ENCODE results near the gene MAPK8IP3.
"Not testable (repeated sequence)": the region's sequence is repeated elsewhere in the genome, so short reads cannot be mapped to it uniquely, and the experiment has no call there.

MAPK8IP3 gene

DNA sequence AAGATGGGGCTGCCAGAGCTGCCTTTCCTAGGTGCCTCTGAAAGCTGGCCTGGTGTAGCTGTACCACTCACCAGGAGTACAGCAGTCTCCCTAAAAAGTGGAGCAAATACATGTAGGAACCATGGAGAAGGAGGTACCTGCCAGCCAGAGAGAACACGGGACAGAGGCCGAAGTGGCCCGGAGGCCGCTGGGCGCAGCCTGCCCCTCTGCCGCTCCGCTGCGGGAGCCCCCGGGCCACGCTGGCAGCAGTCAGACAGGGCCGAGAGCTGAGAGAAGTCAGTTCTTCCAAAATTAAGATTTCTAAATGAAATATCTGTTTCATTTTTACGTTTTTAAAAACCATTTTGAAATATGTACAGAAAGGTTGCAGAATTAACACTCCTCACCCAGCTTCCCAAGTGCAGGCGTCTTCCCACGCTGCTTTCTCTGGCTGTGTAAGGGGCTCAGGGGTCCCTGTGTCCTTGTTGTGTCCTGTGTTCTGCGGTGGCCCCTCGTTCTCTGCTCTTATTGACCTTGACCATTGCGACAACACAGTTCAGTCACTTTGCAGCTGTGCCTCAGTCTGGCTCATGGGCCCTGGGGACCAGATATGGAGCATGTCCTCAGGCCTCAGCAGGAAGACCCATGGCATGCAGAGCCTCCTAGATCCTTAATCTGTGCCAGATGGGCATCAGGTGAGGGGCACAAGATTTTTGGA lies 5.0 kb downstream of the MAPK8IP3 start:
- DNase-seq: no peak

- no peak for DNase-seq
Measured at GRCh38 chr16:1712791-1713261, 6.8 kb downstream of the MAPK8IP3 start.

- DNase-seq: no peak
Measured at GRCh38 chr16:1713331-1713730, 7.3 kb downstream of the MAPK8IP3 start.

DNA sequence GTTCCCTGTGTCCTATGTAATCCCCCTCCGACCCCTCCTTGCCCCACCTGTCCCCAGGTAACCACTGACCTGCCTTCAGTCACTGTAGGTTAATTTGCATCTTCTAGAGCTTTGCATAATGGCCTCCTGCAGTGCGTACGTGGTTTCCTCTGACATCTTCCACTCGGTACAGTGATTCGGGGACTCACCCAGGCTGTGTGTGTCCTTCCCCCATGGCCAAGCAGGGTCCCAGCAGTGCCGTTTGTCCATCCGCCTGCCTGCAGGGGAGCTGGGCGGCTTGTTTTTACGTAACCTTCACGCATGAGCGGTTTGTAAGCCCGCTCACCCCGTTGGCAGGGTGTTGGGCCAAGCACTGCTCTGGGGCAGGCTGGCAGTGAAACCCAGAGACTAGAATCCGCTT lies 7.9 kb downstream of the MAPK8IP3 start:
- DNase-seq: no peak

DNA sequence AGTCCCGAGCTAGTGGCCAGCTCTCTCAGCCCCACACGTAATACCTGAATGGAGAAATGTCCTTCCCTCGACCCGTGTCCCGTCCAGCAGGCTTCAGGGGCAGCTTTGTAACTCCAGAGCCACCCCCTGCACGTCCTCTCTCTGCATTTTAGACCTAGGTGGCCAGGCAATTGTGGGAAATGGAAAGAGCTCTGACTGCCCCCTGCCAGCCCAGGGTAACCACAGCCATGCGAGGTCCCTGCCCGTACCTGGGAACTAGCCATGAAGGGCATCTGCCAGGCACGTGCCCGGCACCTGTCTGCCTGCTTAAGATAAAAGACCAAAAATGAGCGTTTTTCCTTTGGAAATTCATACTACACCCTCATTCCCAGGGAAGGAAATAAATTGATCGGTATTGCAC lies 9.2 kb downstream of the MAPK8IP3 start:
- no peak for DNase-seq

GRCh38 chr16:1718236-1718635 lies 12.2 kb downstream of the MAPK8IP3 start:
- not testable (repeated sequence) for DNase-seq

DNA sequence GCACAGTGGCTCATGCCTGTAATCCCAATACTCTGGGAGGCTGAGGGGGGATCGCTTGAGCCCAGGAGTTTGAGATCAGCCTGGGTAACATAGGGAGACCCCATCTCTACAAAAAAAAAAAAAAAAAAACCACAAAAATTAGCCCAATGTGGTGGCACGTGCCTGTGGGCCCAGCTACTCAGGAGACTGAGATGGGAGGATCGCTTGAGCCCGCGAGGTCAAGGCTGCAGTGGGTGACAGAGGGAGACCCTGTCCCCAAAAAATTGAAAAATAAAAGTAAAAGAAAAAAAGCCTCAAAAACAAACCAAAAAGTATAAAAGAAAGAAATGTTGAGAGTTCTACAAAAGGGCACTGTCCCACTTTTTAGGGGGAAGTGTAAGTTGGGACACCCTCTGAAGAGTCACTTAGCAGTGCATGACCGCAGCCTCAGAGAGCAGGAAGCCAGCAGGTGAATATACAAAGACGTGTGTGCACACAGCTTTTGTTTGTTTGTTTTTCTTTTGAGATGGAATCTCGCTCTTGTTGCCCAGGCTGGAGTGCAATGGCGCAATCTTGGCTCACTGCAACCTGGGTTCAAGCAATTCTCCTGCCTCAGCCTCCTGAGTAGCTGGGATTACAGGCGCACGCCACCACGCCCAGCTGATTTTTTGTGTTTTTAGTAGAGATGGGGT lies 13.7 kb downstream of the MAPK8IP3 start:
- DNase-seq: not testable (repeated sequence)

- DNase-seq: no peak
Measured at GRCh38 chr16:1721372-1721771, 15.4 kb downstream of the MAPK8IP3 start.

DNA sequence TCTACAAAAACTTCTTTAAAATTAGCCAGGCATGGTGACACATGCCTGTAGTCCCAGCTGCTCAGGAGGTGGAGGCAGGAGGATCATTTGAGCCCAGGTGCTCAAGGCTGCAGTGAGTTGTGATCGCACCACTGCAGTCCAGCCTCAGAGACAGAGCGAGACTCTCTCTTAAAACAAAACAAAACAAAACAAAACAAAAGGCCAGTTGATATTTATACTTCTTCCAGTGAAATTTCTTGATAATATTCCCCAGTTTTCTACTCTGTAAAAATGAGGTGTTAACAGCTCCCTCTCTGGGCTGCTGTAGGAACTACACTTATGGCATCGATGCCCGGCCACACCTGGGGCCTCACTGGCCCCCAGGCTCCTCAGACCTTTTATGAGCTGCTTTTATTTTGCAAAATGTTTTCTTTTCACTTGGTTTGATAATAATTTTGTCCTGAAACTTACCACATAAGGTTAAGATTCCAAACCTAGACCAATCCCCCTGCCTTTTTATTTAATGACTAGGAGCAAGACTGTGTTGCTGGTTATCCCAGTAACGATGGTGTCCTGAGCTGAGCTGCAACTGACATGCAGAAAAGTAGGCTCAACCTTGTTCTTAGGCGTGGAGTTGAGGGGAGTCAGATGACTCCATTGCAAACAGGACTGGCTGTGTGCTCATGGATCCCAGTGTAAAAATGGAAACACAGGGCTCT lies 17.6 kb downstream of the MAPK8IP3 start:
- no peak for DNase-seq

GRCh38 chr16:1724491-1724890 lies 18.5 kb downstream of the MAPK8IP3 start:
- DNase-seq: no peak

DNA sequence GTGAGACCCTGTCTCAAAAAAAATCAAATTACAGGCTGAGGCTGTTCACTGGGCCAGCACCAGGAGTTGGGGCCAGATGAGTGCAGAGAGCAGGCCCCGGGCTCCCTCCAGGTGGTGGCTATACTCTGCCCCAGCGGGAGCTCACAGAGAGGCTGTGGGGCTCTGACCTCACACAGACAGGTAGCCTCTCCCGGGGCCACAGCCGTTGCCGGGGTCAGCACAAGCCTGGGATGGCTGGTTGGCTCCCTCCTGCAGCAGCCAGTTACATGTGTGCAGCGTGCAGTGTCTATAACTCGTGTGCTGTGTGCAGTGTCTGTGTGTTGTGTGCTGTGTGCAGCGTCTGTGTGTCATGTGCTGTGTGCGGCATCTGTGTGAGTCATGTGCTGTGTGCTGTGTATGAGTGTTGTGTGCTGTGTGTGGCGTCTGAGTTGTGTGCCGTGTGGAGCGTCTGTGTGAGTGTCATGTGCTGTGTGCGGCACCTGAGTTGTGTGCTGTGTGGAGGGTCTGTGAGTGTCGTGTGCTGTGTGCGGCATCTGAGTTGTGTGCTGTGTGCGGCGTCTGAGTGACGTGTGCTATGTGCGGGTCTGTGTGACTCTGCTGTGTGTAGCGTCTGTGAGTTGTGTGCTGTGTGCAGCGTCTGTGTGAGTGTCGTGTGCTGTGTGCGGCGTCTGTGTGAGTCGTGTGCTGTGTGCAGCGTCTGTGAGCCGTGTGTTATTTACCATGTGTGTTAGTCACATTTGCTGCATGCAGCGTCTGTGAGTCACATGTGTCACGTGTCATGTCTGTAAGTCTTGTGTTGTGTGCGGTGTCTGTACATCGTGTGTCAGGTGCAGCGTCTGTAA lies 20.9 kb downstream of the MAPK8IP3 start:
- no peak for DNase-seq

- DNase-seq: no peak
Measured at GRCh38 chr16:1727651-1728624, 21.9 kb downstream of the MAPK8IP3 start.

DNA sequence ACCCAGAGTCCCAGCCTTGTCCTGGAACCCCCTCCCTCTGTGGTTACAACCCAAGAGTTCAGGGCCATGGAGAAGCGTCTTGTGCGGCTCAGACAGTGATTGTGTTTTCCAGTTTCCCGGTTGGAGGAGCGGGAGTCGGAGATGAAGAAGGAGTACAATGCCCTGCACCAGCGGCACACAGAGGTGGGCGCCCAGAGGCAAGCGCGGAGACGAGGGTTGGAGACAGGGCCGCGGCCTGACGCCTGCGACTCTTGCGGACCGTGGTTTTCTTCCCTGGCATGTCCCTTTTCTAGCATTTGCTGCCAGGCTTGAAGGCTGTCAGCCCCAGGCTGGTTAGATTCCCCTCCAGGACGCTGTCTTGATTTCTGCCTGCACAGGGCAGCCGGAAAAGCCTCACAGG lies 23.0 kb downstream of the MAPK8IP3 start:
- no peak for DNase-seq

DNA sequence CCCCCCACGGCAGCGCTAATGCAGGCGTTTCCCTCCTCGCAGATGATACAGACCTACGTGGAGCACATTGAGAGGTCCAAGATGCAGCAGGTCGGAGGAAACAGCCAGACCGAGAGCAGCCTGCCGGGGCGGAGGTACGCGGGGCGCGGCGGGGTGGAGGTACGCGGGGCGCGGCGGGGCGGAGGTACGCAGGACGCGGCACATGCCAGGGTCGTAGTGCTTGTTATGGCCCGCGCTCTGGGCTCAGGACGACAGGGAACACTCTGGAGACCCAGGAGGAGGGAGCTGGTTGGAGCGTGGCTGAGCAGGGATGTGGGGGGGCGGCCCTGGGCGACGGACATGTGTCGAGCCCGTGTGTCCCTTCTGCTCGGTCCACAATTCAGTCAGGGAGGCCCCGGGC lies 23.4 kb downstream of the MAPK8IP3 start:
- no peak for DNase-seq

DNA sequence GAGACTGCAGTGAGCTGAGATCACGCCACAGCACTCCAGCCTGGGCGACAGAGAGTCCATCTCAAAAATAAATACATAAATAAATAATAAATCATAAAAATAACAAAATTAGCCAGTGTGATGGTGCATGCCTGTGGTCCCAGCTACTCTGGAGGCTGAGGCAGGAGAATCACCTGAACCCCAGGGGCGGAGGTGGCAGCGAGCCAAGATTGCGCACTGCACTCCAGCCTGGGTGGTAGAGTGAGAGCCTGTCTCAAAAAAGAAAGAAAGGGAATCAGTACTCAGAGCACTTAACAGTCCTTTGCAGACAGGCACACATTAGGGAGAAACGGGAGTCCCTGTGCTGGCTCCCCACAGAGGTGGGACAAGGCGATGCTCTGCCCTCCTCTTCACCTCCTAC lies 25.1 kb downstream of the MAPK8IP3 start:
- DNase-seq: no peak

DNA sequence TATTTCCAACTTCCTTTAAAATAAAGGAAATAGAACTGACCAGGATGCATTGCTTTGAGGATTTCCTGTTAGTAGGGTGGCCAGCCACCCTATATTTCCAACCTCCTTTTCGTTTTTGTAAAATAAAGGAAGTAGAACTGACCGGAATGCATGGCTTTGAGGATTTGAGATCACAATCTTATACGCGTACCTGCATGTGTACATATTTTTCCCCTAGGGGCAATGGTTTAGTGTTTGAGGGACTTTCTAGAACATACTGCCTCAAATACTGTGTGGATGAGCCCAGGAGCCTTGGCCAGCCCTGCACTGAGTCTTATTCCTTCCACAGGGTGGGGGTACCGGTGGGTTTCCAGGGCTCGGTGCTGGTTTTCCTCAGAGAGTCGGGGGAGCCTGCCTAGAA lies 25.6 kb downstream of the MAPK8IP3 start:
- DNase-seq: no peak

GRCh38 chr16:1732071-1732470 lies 26.1 kb downstream of the MAPK8IP3 start:
- DNase-seq: no peak

DNA sequence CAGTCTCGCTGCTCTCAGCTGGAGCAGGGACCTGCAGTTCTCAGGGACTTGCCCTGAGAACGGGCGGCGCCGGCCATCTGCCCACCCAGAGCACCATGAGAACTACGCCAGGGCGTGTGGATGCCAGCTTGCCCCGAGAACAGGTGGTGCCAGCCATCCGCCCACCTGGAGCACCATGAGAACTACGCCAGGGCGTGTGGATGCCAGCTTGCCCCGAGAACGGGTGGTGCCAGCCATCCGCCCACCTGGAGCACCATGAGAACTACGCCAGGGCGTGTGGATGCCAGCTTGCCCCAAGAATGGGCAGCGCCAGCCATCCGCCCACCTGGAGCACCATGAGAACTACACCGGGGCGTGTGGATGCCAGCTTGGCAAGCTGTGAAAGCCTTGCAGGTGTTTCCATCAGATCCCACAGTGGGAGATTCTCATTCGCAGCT lies 26.6 kb downstream of the MAPK8IP3 start:
- not testable (repeated sequence) for DNase-seq

DNA sequence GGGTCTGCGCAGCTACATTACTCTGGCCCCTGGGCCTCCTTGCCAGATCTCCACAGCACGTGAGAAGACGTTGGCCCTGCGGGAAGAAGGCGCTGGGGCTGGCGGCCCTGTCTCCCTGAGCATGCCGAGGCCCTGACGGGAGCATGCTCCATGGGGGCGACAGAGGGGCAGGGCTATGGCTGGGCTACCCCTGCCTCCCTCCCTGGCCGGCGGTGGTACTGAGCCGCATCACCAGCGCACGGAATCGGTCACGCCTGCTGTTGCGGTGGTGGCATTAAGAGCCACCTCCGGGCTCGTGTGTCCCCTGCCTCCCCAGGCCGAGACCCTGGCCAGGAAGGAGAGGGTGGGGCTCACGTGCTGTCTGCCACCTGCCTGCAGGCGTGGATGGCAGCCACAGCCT lies 28.1 kb downstream of the MAPK8IP3 start:
- no peak for DNase-seq

DNA sequence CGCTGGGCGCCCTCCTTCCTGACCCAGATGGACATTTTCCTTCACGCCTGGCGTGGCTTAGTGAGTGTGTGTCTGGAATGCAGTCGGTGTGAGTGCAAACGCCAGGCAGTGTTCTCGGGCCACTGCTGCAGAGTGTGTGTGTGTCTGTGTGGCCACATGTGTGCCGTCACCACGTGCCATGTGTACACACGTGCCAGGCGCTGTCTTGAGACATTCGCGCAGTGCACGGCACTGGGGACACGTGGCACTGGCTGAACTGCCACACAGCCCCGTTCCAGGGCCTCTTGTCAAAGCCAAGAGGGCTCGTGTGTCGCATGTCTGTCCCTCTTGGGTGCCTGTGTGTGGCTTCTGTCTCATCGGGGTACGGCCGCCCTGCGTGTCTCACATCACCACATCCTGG lies 28.8 kb downstream of the MAPK8IP3 start:
- DNase-seq: no peak

DNA sequence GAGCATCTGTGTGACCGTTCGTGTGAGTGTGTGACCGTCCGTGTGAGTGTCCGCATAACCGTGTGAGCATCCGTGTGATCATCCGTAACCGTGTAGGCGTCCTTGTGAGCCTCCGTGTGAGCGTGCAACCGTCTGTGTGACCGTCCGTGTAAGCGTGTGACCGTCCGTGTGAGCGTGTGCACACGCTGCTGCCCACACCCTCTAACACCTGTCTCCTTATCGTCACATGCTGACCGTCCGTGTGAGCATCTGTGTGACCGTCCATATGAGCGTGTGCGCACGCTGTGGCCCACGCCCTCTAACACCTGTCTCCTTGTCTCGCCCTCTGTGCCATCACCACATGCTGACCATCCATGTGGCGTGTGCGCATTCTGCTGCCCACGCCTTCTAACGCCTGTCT lies 34.2 kb downstream of the MAPK8IP3 start:
- no peak for DNase-seq
